OCI-LY3 (cell line): ENCODE data around the gene GAA.

Experiments used
- EZH2phosphoT487 ChIP-seq: fragments of 200-600 bp; shearing (Covaris generic); IDR thresholded peaks from 2 replicates; pipeline ENCODE4 v1.6.1; 2018; ENCODE audit warnings: antibody characterized with exemption, mixed run types, low read depth
- TF ChIP-seq, protein P1 (sequence below): fragments of 200-600, 300-600 bp; sonication (generic); IDR thresholded peaks from 2 replicates; pipeline ENCODE4 v1.5.1; 2014; ENCODE audit warnings: antibody characterized with exemption, low read length, low read depth

DNA sequence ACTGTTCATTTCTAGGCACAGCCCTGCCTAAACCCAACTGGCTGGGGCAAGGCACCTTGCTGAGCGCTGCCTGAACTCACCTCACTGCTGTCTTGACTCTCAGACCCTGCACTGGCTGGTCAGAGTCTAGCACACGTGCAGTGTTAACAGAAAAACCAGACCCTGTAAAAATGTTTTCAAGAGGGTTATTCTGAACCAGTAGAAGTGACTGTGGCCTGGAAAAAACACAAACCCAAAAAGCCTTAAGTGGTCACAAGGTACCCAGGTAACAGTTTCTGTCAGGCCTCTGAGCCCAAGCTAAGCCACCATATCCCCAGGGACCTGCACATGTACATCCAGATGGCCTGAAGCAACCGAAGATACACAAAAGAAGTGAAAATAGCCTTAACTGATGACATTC lies 51.6 kb downstream of the GAA start:
- TF ChIP-seq, protein P1, sequence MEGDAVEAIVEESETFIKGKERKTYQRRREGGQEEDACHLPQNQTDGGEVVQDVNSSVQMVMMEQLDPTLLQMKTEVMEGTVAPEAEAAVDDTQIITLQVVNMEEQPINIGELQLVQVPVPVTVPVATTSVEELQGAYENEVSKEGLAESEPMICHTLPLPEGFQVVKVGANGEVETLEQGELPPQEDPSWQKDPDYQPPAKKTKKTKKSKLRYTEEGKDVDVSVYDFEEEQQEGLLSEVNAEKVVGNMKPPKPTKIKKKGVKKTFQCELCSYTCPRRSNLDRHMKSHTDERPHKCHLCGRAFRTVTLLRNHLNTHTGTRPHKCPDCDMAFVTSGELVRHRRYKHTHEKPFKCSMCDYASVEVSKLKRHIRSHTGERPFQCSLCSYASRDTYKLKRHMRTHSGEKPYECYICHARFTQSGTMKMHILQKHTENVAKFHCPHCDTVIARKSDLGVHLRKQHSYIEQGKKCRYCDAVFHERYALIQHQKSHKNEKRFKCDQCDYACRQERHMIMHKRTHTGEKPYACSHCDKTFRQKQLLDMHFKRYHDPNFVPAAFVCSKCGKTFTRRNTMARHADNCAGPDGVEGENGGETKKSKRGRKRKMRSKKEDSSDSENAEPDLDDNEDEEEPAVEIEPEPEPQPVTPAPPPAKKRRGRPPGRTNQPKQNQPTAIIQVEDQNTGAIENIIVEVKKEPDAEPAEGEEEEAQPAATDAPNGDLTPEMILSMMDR, result no peak
- TF ChIP-seq EZH2phosphoT487, result no peak
